ENCODE measurements around the gene NME7.

DNA sequence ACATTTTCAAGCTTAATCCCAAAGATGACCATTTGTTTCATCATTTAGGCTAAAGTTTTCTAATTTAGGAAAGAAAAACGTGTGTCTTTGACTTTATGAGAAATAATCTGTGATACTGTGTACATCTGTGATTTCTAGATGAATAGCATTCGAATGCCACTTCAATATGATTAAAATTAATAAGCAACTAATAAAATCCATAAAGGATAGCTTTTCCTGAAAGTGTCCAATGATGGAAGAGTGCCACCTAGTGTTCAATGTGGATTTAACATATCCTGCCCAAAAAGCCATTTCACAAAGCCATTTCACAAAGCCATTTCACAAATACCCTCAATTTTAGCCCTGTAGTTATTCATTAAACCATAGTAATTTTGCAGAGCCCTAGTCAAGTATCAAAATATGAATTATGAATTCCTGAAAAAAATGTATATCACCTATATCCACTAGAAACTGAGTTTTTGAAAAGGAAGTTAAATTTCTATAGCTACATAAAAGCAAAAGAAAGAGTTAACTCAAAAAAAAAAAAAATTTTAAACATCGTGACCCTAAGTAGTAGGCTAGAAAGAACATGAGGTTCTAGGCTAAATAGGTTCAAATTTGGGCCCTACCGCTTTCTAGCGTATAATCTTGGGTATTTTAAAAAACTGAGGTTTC lies 19.1 kb downstream of the NME7 start:
- no peak for TF ChIP-seq POLR2A (IDR thresholded peaks at IDR 0.05)
- TF ChIP-seq, protein P1, sequence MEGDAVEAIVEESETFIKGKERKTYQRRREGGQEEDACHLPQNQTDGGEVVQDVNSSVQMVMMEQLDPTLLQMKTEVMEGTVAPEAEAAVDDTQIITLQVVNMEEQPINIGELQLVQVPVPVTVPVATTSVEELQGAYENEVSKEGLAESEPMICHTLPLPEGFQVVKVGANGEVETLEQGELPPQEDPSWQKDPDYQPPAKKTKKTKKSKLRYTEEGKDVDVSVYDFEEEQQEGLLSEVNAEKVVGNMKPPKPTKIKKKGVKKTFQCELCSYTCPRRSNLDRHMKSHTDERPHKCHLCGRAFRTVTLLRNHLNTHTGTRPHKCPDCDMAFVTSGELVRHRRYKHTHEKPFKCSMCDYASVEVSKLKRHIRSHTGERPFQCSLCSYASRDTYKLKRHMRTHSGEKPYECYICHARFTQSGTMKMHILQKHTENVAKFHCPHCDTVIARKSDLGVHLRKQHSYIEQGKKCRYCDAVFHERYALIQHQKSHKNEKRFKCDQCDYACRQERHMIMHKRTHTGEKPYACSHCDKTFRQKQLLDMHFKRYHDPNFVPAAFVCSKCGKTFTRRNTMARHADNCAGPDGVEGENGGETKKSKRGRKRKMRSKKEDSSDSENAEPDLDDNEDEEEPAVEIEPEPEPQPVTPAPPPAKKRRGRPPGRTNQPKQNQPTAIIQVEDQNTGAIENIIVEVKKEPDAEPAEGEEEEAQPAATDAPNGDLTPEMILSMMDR (IDR thresholded peaks at IDR 0.05), result peak in 1 of 3 donors; percentile 39
